HEK293 (cell line): Measurements from ENCODE around the gene LINGO1.

ENCODE experiments used
- ZNF23 ChIP-seq: fragments of 450-650 bp; formaldehyde crosslinking; IDR thresholded peaks from 2 replicates; pipeline ENCODE4 v1.5.1; 2016; ENCODE audit warnings: missing biosample characterization, missing genetic modification characterization, borderline replicate concordance
- ZNF274 ChIP-seq, 2 experiments: fragments of 200-500 bp in 1 of 2; fragments of 450-650 bp in 1 of 2; sonication (Bioruptor generic) in 1 of 2; formaldehyde crosslinking in 1 of 2; IDR thresholded peaks; 2 replicates each; pipeline versions ENCODE4 v1.5.1 to v1.6.1; 2014 to 2016; ENCODE audit warnings: borderline replicate concordance in 1 of 2, inconsistent platforms in 1 of 2, low read length in 1 of 2, missing biosample characterization in 1 of 2, missing genetic modification characterization in 1 of 2
- ZNF302 ChIP-seq: fragments of 450-650 bp; formaldehyde crosslinking; IDR thresholded peaks from 2 replicates; pipeline ENCODE4 v1.5.1; 2016; ENCODE audit warnings: missing biosample characterization, missing genetic modification characterization, low read depth
- ZNF747 ChIP-seq: fragments of 450-650 bp; formaldehyde crosslinking; IDR thresholded peaks from 2 replicates; pipeline ENCODE4 v1.5.1; 2016; ENCODE audit warnings: missing biosample characterization, missing genetic modification characterization
- ZNF768 ChIP-seq: fragments of 450-650 bp; formaldehyde crosslinking; IDR thresholded peaks from 2 replicates; pipeline ENCODE4 v1.5.1; 2018; ENCODE audit warnings: missing biosample characterization, mild to moderate bottlenecking, missing genetic modification characterization
- ZNF830 ChIP-seq: fragments of 450-650 bp; IDR thresholded peaks from 2 replicates; pipeline ENCODE4 v1.5.0; 2018; ENCODE audit warnings: missing biosample characterization, missing genetic modification characterization, low read depth, mild to moderate bottlenecking, moderate library complexity
- TF ChIP-seq, protein P1 (sequence below): fragments of 450-650 bp; formaldehyde crosslinking; IDR thresholded peaks from 2 replicates; pipeline ENCODE4 v1.5.1; 2016; ENCODE audit warnings: missing biosample characterization, missing genetic modification characterization
- TF ChIP-seq, protein P2 (sequence below): fragments of 450-650 bp; formaldehyde crosslinking; IDR thresholded peaks from 2 replicates; pipeline ENCODE4 v1.5.1; 2016; ENCODE audit warnings: missing biosample characterization, missing genetic modification characterization
- TF ChIP-seq, protein P3 (sequence below): fragments of 450-650 bp; formaldehyde crosslinking; IDR thresholded peaks from 2 replicates; pipeline ENCODE4 v1.5.1; 2016; ENCODE audit warnings: missing biosample characterization, missing genetic modification characterization
- TF ChIP-seq, protein P4 (sequence below): fragments of 450-650 bp; formaldehyde crosslinking; IDR thresholded peaks from 2 replicates; pipeline ENCODE4 v1.5.1; 2016; ENCODE audit warnings: missing biosample characterization, missing genetic modification characterization
- TF ChIP-seq, protein P5 (sequence below): fragments of 450-650 bp; formaldehyde crosslinking; IDR thresholded peaks from 2 replicates; pipeline ENCODE4 v1.5.1; 2016; ENCODE audit warnings: missing biosample characterization, missing genetic modification characterization
- TF ChIP-seq, protein P6 (sequence below): fragments of 450-650 bp; formaldehyde crosslinking; IDR thresholded peaks from 2 replicates; pipeline ENCODE4 v1.5.1; 2016; ENCODE audit warnings: missing biosample characterization, missing genetic modification characterization, borderline replicate concordance
- TF ChIP-seq, protein P7 (sequence below): fragments of 450-650 bp; formaldehyde crosslinking; IDR thresholded peaks from 2 replicates; pipeline ENCODE4 v1.5.1; 2016; ENCODE audit warnings: missing biosample characterization, missing genetic modification characterization

DNA sequence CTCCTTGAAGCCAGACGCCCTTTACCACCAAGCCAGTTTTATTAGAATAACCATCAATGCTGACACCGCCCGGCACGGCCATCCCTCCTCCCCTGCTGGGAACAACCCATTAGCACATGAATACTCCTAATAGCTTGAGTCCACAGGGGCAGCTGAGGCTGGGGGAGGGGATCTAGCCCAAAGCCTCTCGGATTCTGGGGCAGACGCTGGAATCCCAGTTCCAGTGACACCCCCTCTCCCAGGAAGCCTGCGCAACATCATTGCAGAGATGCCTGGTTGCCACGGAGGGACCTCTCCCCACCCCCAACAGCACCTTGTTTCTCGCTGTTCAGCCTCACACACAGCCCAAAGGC lies 1.2 kb upstream of the LINGO1 start:
- TF ChIP-seq ZNF274 (IDR thresholded peaks at IDR 0.05; ENCODE audit: low read length) = no peak
- TF ChIP-seq ZNF274 (tag by site-specific recombination; IDR thresholded peaks at IDR 0.05; ENCODE audit: borderline replicate concordance) = no peak
- TF ChIP-seq, protein P1, sequence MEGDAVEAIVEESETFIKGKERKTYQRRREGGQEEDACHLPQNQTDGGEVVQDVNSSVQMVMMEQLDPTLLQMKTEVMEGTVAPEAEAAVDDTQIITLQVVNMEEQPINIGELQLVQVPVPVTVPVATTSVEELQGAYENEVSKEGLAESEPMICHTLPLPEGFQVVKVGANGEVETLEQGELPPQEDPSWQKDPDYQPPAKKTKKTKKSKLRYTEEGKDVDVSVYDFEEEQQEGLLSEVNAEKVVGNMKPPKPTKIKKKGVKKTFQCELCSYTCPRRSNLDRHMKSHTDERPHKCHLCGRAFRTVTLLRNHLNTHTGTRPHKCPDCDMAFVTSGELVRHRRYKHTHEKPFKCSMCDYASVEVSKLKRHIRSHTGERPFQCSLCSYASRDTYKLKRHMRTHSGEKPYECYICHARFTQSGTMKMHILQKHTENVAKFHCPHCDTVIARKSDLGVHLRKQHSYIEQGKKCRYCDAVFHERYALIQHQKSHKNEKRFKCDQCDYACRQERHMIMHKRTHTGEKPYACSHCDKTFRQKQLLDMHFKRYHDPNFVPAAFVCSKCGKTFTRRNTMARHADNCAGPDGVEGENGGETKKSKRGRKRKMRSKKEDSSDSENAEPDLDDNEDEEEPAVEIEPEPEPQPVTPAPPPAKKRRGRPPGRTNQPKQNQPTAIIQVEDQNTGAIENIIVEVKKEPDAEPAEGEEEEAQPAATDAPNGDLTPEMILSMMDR (tag by site-specific recombination) = no peak
- TF ChIP-seq ZNF747 (tag by site-specific recombination) = no peak
- TF ChIP-seq, protein P2, sequence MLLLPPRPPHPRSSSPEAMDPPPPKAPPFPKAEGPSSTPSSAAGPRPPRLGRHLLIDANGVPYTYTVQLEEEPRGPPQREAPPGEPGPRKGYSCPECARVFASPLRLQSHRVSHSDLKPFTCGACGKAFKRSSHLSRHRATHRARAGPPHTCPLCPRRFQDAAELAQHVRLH (tag by site-specific recombination) = no peak
- TF ChIP-seq, protein P3, sequence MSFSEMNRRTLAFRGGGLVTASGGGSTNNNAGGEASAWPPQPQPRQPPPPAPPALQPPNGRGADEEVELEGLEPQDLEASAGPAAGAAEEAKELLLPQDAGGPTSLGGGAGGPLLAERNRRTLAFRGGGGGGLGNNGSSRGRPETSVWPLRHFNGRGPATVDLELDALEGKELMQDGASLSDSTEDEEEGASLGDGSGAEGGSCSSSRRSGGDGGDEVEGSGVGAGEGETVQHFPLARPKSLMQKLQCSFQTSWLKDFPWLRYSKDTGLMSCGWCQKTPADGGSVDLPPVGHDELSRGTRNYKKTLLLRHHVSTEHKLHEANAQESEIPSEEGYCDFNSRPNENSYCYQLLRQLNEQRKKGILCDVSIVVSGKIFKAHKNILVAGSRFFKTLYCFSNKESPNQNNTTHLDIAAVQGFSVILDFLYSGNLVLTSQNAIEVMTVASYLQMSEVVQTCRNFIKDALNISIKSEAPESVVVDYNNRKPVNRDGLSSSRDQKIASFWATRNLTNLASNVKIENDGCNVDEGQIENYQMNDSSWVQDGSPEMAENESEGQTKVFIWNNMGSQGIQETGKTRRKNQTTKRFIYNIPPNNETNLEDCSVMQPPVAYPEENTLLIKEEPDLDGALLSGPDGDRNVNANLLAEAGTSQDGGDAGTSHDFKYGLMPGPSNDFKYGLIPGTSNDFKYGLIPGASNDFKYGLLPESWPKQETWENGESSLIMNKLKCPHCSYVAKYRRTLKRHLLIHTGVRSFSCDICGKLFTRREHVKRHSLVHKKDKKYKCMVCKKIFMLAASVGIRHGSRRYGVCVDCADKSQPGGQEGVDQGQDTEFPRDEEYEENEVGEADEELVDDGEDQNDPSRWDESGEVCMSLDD (tag by site-specific recombination) = no peak
- TF ChIP-seq, protein P4, sequence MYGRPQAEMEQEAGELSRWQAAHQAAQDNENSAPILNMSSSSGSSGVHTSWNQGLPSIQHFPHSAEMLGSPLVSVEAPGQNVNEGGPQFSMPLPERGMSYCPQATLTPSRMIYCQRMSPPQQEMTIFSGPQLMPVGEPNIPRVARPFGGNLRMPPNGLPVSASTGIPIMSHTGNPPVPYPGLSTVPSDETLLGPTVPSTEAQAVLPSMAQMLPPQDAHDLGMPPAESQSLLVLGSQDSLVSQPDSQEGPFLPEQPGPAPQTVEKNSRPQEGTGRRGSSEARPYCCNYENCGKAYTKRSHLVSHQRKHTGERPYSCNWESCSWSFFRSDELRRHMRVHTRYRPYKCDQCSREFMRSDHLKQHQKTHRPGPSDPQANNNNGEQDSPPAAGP (tag by site-specific recombination) = no peak
- TF ChIP-seq ZNF768 (tag by site-specific recombination) = no peak
- TF ChIP-seq, protein P5, sequence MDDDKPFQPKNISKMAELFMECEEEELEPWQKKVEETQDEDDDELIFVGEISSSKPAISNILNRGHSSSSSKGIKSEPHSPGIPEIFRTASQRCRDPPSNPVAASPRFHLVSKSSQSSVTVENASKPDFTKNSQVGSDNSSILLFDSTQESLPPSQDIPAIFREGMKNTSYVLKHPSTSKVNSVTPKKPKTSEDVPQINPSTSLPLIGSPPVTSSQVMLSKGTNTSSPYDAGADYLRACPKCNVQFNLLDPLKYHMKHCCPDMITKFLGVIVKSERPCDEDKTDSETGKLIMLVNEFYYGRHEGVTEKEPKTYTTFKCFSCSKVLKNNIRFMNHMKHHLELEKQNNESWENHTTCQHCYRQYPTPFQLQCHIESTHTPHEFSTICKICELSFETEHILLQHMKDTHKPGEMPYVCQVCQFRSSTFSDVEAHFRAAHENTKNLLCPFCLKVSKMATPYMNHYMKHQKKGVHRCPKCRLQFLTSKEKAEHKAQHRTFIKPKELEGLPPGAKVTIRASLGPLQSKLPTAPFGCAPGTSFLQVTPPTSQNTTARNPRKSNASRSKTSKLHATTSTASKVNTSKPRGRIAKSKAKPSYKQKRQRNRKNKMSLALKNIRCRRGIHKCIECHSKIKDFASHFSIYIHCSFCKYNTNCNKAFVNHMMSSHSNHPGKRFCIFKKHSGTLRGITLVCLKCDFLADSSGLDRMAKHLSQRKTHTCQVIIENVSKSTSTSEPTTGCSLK = no peak
- TF ChIP-seq ZNF830 = no peak
- TF ChIP-seq, protein P6, sequence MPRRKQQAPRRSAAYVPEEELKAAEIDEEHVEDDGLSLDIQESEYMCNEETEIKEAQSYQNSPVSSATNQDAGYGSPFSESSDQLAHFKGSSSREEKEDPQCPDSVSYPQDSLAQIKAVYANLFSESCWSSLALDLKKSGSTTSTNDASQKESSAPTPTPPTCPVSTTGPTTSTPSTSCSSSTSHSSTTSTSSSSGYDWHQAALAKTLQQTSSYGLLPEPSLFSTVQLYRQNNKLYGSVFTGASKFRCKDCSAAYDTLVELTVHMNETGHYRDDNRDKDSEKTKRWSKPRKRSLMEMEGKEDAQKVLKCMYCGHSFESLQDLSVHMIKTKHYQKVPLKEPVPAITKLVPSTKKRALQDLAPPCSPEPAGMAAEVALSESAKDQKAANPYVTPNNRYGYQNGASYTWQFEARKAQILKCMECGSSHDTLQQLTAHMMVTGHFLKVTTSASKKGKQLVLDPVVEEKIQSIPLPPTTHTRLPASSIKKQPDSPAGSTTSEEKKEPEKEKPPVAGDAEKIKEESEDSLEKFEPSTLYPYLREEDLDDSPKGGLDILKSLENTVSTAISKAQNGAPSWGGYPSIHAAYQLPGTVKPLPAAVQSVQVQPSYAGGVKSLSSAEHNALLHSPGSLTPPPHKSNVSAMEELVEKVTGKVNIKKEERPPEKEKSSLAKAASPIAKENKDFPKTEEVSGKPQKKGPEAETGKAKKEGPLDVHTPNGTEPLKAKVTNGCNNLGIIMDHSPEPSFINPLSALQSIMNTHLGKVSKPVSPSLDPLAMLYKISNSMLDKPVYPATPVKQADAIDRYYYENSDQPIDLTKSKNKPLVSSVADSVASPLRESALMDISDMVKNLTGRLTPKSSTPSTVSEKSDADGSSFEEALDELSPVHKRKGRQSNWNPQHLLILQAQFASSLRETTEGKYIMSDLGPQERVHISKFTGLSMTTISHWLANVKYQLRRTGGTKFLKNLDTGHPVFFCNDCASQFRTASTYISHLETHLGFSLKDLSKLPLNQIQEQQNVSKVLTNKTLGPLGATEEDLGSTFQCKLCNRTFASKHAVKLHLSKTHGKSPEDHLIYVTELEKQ (tag by site-specific recombination) = no peak
- TF ChIP-seq ZNF23 (tag by site-specific recombination) = no peak
- TF ChIP-seq, protein P7, sequence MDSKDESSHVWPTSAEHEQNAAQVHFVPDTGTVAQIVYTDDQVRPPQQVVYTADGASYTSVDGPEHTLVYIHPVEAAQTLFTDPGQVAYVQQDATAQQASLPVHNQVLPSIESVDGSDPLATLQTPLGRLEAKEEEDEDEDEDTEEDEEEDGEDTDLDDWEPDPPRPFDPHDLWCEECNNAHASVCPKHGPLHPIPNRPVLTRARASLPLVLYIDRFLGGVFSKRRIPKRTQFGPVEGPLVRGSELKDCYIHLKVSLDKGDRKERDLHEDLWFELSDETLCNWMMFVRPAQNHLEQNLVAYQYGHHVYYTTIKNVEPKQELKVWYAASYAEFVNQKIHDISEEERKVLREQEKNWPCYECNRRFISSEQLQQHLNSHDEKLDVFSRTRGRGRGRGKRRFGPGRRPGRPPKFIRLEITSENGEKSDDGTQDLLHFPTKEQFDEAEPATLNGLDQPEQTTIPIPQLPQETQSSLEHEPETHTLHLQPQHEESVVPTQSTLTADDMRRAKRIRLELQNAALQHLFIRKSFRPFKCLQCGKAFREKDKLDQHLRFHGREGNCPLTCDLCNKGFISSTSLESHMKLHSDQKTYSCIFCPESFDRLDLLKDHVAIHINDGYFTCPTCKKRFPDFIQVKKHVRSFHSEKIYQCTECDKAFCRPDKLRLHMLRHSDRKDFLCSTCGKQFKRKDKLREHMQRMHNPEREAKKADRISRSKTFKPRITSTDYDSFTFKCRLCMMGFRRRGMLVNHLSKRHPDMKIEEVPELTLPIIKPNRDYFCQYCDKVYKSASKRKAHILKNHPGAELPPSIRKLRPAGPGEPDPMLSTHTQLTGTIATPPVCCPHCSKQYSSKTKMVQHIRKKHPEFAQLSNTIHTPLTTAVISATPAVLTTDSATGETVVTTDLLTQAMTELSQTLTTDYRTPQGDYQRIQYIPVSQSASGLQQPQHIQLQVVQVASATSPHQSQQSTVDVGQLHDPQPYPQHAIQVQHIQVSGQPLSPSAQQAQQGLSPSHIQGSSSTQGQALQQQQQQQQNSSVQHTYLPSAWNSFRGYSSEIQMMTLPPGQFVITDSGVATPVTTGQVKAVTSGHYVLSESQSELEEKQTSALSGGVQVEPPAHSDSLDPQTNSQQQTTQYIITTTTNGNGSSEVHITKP = no peak
- no peak for TF ChIP-seq ZNF302
